Sigmoid colon (tissue), 7 donors: ENCODE results near the gene ERI3. TPM values are rescaled to one million over a fixed set of nuclear protein-coding genes. Genes with fewer than 3 reads are reported as not detected.

ENCODE experiments used
- DNase-seq: peaks from one replicate; pipeline ENCODE4 v3.0.0-alpha.2; 2019
- H3K27ac ChIP-seq, 4 donors: fragments of 200-600 bp; sonication (generic); one replicate each; pipeline ENCODE4 v1.5.1; 2016 to 2019; ENCODE audit warnings: mild to moderate bottlenecking in 1 of 4
- H3K27me3 ChIP-seq, 3 donors: fragments of 200-600 bp; sonication (generic); one replicate each; pipeline ENCODE4 v1.5.1; 2019; ENCODE audit warnings: mild to moderate bottlenecking in 1 of 3
- H3K36me3 ChIP-seq, 4 donors: fragments of 200-600 bp; sonication (generic); one replicate each; pipeline ENCODE4 v1.5.1; 2016 to 2019
- H3K4me1 ChIP-seq, 4 donors: fragments of 200-600 bp; sonication (generic); one replicate each; pipeline ENCODE4 v1.5.1; 2017 to 2019
- H3K4me3 ChIP-seq, 4 donors: fragments of 200-600 bp; sonication (generic); one replicate each; pipeline ENCODE4 v1.5.1; 2017 to 2019; ENCODE audit warnings: mild to moderate bottlenecking in 2 of 4, moderate library complexity in 1 of 4
- H3K9me3 ChIP-seq, 4 donors: fragments of 200-600 bp in 3 of 4; sonication (generic) in 3 of 4; one replicate each; pipeline versions ENCODE4 v1.5.1 to v1.6.1; 2013 to 2019
- CTCF ChIP-seq, 4 experiments: fragments of 450-650 bp in 3 of 4; fragments of 200-600 bp in 1 of 4; IDR thresholded peaks; one replicate each; pipeline ENCODE4 v1.5.1; 2016 to 2019; ENCODE audit warnings: antibody characterized with exemption in 4 of 4, mild to moderate bottlenecking in 3 of 4, moderate library complexity in 2 of 4
- EP300 ChIP-seq, 4 donors: sonication (generic); formaldehyde crosslinking; IDR thresholded peaks; one replicate each; pipeline ENCODE4 v1.6.1; 2017; ENCODE audit warnings: antibody characterized with exemption in 4 of 4
- POLR2A ChIP-seq, 2 donors: fragments of 450-650 bp; IDR thresholded peaks; one replicate each; pipeline ENCODE4 v1.6.1; 2016; ENCODE audit warnings: antibody characterized with exemption in 2 of 2, mild to moderate bottlenecking in 2 of 2, moderate library complexity in 2 of 2
- POLR2AphosphoS5 ChIP-seq, 4 donors: sonication (generic); formaldehyde crosslinking; IDR thresholded peaks; one replicate each; pipeline ENCODE4 v1.6.1; 2017; ENCODE audit warnings: antibody characterized with exemption in 4 of 4
- WGBS, 2 donors: extraction: QIAGEN DNeasy Blood & Tissue Kit; methylation state at CpG; one replicate each; pipeline ENCODE4 v1.1.7; 2013; 5-methylcytosine and 5-hydroxymethylcytosine counted together
- intact Hi-C: fragments of 100-400 bp; cut with DNase I; formaldehyde crosslinking; loops from one replicate; pipeline ENCODE4 v1.15.1; 2023
- polyA plus RNA-seq, 3 donors: library from polyadenylated mRNA; stranded (reverse); fragments of 200-250 nt; gene quantifications; one replicate each; pipeline ENCODE4 v1.2.3, GENCODE V29; 2013
- total RNA-seq, 4 donors: library from RNA; depleted of rRNA; stranded (reverse); fragments of >200 nt; gene quantifications; one replicate each; pipeline ENCODE4 v1.1.0, GENCODE V29; 2016
- donor health status: healthy with polysubstance abuse.
- donor health status: Bipolar disorder and iron deficiency.
- donor health status: healthy.

The ERI3 gene
- total and polyA plus RNA-seq, 7 donors: 25.6 to 88.3 (median 40.3) TPM

GRCh38 chr1:44346878-44347277 is 8.2 kb downstream of the ERI3 start:
- Histone ChIP-seq H3K27ac (peak overlapping the region in 3 of 4 donors; percentile 35 to 53 (median 36)), H3K36me3 (peaks cover 0 to 1% (median 0%) of the 10 kb centered on the region in 4 donors), H3K27me3 (no peaks in the 10 kb centered on the region), H3K9me3 (no peaks in the 10 kb centered on the region), H3K4me3 (no peak overlapping the region), H3K4me1 (peaks cover 0 to 35% (median 26%) of the 10 kb centered on the region in 4 donors)
- intact Hi-C loops: no loop called here
- TF ChIP-seq EP300 (IDR thresholded peaks at IDR 0.05): no peak
- no peak for TF ChIP-seq CTCF (IDR thresholded peaks at IDR 0.05)
- TF ChIP-seq POLR2A (IDR thresholded peaks at IDR 0.05): no peak
- no peak for TF ChIP-seq POLR2AphosphoS5 (IDR thresholded peaks at IDR 0.05)
- WGBS, 2 donors: 90 to 92% methylated on average over 6 of the region's 6 CpGs
- DNase-seq: no peak

GRCh38 chr1:44346184-44346583 is 8.9 kb downstream of the ERI3 start:
- peaks cover 0 to 8% (median 0%) of the 10 kb centered on the region in 4 donors for H3K36me3 ChIP-seq
- H3K27me3 ChIP-seq: no peaks in the 10 kb centered on the region
- H3K9me3 ChIP-seq: no peaks in the 10 kb centered on the region
- DNase-seq: no peak
- intact Hi-C loops: no loop called here
- H3K4me3 ChIP-seq: no peak overlapping the region
- WGBS, 2 donors: 84 to 86% methylated on average over 2 of the region's 2 CpGs
- peak overlapping the region in 2 of 4 donors; percentile 36 to 53 for H3K27ac ChIP-seq
- TF ChIP-seq POLR2A (IDR thresholded peaks at IDR 0.05): no peak
- no peak for TF ChIP-seq EP300 (IDR thresholded peaks at IDR 0.05)
- no peak for TF ChIP-seq CTCF (IDR thresholded peaks at IDR 0.05)
- TF ChIP-seq POLR2AphosphoS5 (IDR thresholded peaks at IDR 0.05): no peak
- H3K4me1 ChIP-seq: peaks cover 0 to 35% (median 26%) of the 10 kb centered on the region in 4 donors

- intact Hi-C loops: no loop called here
- Histone ChIP-seq H3K36me3 (peaks cover 0 to 8% (median 0%) of the 10 kb centered on the region in 4 donors), H3K27me3 (no peaks in the 10 kb centered on the region), H3K4me3 (no peak overlapping the region), H3K4me1 (peaks cover 0 to 35% (median 26%) of the 10 kb centered on the region in 4 donors), H3K27ac (no peak overlapping the region), H3K9me3 (no peaks in the 10 kb centered on the region)
- TF ChIP-seq POLR2A (IDR thresholded peaks at IDR 0.05): no peak
- TF ChIP-seq EP300 (IDR thresholded peaks at IDR 0.05): no peak
- no peak for TF ChIP-seq POLR2AphosphoS5 (IDR thresholded peaks at IDR 0.05)
- TF ChIP-seq CTCF (IDR thresholded peaks at IDR 0.05): no peak
- DNase-seq: no peak
Observed at GRCh38 chr1:44345187-44345775, 9.8 kb downstream of the ERI3 start.

- WGBS, 2 donors: 90 to 93% methylated on average over 4 of the region's 4 CpGs
- no peak overlapping the region for H3K27ac ChIP-seq
- H3K4me1 ChIP-seq: no peaks in the 10 kb centered on the region
- no peaks in the 10 kb centered on the region for H3K27me3 ChIP-seq
- no peaks in the 10 kb centered on the region for H3K9me3 ChIP-seq
- intact Hi-C loops: no loop called here
- H3K4me3 ChIP-seq: no peak overlapping the region
- TF ChIP-seq POLR2AphosphoS5 (IDR thresholded peaks at IDR 0.05): no peak
- no peak for TF ChIP-seq EP300 (IDR thresholded peaks at IDR 0.05)
- no peak for TF ChIP-seq CTCF (IDR thresholded peaks at IDR 0.05)
- TF ChIP-seq POLR2A (IDR thresholded peaks at IDR 0.05): no peak
- DNase-seq: no peak
- peaks cover 10 to 50% (median 23%) of the 10 kb centered on the region in 4 donors for H3K36me3 ChIP-seq
Observed at GRCh38 chr1:44339731-44340130, 15.3 kb downstream of the ERI3 start.

GRCh38 chr1:44338136-44338535 is 16.9 kb downstream of the ERI3 start:
- intact Hi-C loops: no loop called here
- Histone ChIP-seq H3K9me3 (no peaks in the 10 kb centered on the region), H3K27me3 (no peaks in the 10 kb centered on the region), H3K36me3 (peaks cover 16 to 62% (median 24%) of the 10 kb centered on the region in 4 donors), H3K4me1 (no peaks in the 10 kb centered on the region), H3K27ac (no peak overlapping the region), H3K4me3 (no peak overlapping the region)
- DNase-seq: no peak
- TF ChIP-seq POLR2A (IDR thresholded peaks at IDR 0.05) (no peak), POLR2AphosphoS5 (IDR thresholded peaks at IDR 0.05) (no peak), EP300 (IDR thresholded peaks at IDR 0.05) (no peak), CTCF (IDR thresholded peaks at IDR 0.05) (no peak)
- WGBS, 2 donors: 98% methylated on average over 2 of the region's 2 CpGs
